ENCODE measurements around the gene TNS3.

TNS3 gene

DNA sequence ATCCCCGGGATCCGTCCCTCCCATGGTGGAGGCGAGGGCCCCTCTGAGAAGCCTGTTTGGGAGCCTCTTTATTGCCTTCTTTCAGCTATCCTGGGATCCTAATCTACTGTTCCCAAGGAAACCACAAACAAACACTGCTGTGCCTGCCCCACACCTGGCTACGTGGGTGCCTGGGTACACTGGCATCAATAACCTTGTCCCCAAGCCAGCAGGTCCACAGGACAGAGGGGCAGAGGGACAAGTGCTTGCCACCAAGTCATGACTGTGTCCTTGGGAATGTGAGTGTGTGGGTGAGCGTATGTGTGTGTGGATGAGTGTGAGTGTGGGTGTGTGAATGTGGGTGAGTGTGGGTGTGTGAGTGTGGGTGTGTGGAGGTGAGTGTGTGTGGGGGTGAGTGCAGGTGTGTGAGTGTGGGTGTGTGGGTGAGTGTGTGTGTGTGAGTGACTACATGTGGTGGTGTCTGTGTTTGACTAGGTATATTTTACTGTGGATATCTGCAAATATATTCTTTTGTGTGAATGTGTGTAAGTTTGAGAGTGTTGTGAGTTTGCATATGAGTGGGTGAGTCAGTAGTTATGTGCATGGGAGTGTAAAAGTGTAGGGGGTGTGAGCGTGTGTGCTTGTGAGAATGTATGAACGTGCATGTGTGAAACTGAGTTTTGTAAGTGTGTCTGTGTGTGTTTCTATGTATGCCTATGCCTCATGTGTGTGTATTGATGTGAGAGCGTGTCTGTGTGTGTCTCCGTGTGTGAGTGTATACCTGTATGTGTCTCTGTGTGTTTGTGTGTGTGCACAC is 96.1 kb downstream of the TNS3 start:
- TF ChIP-seq, protein P1, sequence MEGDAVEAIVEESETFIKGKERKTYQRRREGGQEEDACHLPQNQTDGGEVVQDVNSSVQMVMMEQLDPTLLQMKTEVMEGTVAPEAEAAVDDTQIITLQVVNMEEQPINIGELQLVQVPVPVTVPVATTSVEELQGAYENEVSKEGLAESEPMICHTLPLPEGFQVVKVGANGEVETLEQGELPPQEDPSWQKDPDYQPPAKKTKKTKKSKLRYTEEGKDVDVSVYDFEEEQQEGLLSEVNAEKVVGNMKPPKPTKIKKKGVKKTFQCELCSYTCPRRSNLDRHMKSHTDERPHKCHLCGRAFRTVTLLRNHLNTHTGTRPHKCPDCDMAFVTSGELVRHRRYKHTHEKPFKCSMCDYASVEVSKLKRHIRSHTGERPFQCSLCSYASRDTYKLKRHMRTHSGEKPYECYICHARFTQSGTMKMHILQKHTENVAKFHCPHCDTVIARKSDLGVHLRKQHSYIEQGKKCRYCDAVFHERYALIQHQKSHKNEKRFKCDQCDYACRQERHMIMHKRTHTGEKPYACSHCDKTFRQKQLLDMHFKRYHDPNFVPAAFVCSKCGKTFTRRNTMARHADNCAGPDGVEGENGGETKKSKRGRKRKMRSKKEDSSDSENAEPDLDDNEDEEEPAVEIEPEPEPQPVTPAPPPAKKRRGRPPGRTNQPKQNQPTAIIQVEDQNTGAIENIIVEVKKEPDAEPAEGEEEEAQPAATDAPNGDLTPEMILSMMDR (conservative IDR thresholded peaks at IDR 0.05; ENCODE audit: low read depth, low read length): no peak
- no peak for DNase-seq (ENCODE audit: low read depth)
- H3K4me3 ChIP-seq (ENCODE audit: low read depth, low read length): no peak overlapping the region

DNA sequence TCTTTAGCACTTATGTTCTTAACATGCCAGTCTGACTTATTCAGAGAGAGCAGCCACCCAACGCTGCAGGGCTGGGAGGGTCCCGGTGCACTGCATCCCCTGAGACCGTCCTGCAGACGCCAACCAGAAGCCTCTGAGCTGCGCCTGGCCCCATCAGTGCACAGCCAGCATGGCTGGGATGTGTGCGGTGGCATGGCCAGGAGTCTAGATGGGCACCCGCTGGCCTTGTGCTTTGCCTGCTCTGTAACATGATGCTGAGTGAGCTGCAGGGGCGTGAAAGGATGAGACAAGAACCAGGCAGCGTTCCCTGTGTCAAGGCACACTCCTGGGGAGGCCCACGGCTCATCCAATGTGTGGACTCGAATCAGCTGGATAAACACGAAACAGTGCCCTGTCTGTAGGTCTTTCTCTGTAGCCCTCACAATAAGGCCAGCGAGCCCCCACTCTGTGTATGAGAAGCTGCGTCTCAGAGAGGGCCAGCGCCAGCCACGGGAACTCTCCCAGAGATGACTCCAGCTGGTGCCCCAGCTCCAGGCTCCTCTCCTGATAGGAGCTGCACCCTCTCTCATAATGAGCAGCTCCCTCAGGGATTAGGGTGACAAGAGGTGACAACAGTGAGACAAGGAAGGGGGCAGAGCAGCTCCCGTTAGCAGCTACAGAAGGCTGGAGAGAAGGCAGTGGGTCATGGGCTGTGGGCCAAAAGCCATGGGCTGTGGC is 96.8 kb downstream of the TNS3 start:
- TF ChIP-seq, protein P1 (conservative IDR thresholded peaks at IDR 0.05; ENCODE audit: low read depth, low read length): no peak
- H3K4me3 ChIP-seq (ENCODE audit: low read depth, low read length): no peak overlapping the region
- DNase-seq (ENCODE audit: low read depth): no peak

DNA sequence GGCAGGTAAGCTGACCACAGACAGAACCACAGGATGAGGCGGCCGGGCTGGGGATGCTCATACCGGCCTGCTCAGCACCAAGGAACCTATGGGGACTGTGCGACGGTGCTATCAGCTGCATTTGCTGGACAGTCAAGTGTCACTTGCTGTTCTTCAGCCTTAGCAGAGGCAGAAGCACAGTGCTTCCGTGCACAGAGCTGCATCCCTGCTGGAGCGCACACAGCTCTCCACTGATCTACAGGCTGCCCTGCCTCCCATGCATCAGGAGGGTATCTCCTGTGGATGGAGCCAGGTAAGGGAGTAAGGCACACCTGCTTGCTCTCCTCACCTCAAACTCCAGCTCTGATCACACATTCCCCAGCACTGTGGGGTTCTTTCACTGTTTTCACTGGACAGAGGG is 97.5 kb downstream of the TNS3 start:
- TF ChIP-seq, protein P1 (conservative IDR thresholded peaks at IDR 0.05; ENCODE audit: low read depth, low read length): no peak
- DNase-seq (ENCODE audit: low read depth): no peak
- no peak overlapping the region for H3K4me3 ChIP-seq (ENCODE audit: low read depth, low read length)

DNA sequence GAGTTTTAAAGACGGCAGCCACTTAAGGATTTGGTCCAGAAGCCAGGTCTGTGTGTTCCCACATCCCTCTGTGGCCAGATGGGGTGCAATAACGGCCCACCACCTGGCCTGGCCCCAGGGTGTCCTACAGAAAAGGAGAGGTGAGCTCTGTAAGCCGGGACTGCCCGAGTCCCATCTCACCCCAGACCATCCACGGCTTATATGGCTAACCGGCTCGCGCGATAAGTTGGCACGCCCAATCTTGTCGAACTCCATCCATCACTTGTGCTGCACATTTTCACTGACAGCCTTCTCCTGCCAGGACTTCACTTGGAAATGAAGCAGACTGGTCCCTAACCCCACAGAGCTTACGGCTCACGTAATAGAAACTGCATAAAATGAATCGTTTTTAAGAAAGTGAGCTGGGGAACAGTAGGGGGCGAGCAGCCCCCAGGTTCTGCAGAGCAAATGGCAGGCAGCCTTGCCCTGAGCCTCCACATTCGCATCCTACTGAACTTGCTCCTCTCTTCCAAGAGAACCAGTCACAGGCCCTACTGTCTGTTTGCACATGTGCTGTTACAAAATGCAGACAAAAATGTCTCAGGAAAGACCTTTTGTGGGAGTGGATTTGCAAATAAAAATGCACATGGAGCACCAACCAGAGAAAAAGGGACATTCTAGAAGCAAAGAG is 98.2 kb downstream of the TNS3 start:
- DNase-seq (ENCODE audit: low read depth): peak; percentile 48
- H3K4me3 ChIP-seq (ENCODE audit: low read depth, low read length): no peak overlapping the region
- TF ChIP-seq, protein P1 (conservative IDR thresholded peaks at IDR 0.05; ENCODE audit: low read depth, low read length): peak; percentile 41

DNA sequence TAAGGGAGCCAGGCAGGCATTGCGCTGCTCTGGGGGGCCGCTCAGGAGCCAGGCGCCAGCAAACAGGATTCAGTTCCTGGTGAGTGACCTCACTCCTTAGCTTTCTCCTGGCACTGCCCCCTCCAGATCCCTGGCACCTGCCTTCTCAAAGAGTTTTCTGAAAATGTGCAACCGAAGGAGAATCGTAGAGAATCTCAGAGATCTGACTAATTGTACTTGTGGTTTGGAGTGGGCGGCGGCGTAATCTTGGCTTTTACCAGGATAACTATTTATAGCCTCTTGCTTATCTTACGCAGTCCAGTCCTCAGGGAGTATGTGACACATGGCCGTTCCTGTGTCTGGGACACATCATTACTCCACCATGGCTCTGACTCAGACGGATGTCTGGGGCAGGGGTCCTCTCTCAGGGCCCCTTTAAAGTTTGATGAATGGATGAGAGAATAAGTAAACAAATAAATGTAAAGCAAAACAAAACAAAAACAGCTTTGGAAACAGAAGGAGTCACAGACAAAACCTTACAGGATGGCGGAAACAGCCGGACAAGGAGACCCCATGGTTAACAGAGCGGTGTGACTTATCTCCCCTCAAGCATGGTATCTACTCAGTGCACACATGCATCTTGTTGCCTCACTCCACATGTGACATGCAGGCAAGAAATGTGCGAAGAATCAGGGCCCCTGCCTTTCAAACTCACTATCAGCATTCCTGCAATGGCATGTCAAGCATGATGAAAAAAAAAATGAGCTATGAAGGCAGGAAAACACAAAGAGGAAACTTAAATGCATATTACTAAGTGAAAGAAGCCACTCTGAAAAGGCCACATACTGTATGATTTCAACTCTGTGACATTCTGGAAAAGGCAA is 99.7 kb downstream of the TNS3 start:
- peak; percentile 94 for DNase-seq (ENCODE audit: low read depth)
- H3K4me3 ChIP-seq (ENCODE audit: low read depth, low read length): no peak overlapping the region
- TF ChIP-seq, protein P1 (conservative IDR thresholded peaks at IDR 0.05; ENCODE audit: low read depth, low read length): no peak

DNA sequence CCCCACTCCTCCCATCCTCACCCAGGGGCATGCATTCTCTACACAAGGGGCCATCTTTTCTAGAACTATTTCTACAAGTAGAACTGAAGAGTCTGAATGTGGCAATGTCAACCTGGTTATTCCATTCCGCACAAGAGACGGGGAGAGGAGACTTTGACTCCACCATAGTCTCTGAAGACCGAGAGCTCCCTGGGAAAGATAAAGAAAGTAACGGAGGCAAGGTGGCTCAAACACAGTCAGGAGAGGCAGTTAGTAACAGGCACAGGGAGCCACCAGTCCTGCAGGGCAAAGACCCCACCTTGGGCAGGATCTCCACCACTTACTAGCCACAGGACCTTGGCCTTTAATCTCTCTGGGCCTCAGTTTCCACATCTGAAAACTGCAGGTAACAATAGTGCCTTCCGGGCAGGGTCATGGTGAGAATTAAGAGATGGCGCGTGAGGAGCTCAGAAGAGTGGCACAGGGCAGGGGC is 100.3 kb downstream of the TNS3 start:
- H3K4me3 ChIP-seq (ENCODE audit: low read depth, low read length): no peak overlapping the region
- DNase-seq (ENCODE audit: low read depth): no peak
- TF ChIP-seq, protein P1 (conservative IDR thresholded peaks at IDR 0.05; ENCODE audit: low read depth, low read length): no peak

Data from choroid plexus epithelial cell (primary cell).